Coronary artery (tissue), 2 donors: ENCODE measurements around the gene HEXIM1.

Experiments
- DNase-seq: peaks from one replicate; pipeline ENCODE4 v3.0.0-alpha.2; 2017; ENCODE audit warnings: low spot score
- H3K27ac ChIP-seq, 2 donors: fragments of 200-600 bp; sonication (generic); one replicate each; pipeline ENCODE4 v1.5.1; 2016 to 2019
- H3K4me3 ChIP-seq: fragments of 200-600 bp; sonication (generic); 2 replicates; pipeline ENCODE4 v1.5.1; 2016; ENCODE audit warnings: mild to moderate bottlenecking, moderate library complexity
- CTCF ChIP-seq: fragments of 200-600 bp; sonication (generic); IDR thresholded peaks from one replicate; pipeline ENCODE4 v1.5.1; 2019; ENCODE audit warnings: antibody characterized with exemption

Gene HEXIM1

GRCh38 chr17:45170280-45170930 lies 22.1 kb downstream of the HEXIM1 start:
- peak overlapping the region; percentile 79 to 99 for H3K27ac ChIP-seq
- TF ChIP-seq CTCF, result no peak
- DNase-seq, result no peak
- peak overlapping the region; percentile 69 for H3K4me3 ChIP-seq

GRCh38 chr17:45170931-45171337 lies 22.7 kb downstream of the HEXIM1 start:
- H3K27ac ChIP-seq, result peak overlapping the region; percentile 79 to 99
- H3K4me3 ChIP-seq, result peak overlapping the region; percentile 69
- DNase-seq, result peak; percentile 93
- TF ChIP-seq CTCF, result no peak

GRCh38 chr17:45171338-45172231 lies 23.3 kb downstream of the HEXIM1 start:
- DNase-seq, result peak; percentile 76

GRCh38 chr17:45172232-45172540 lies 23.9 kb downstream of the HEXIM1 start:
- no peak for DNase-seq
- Histone ChIP-seq H3K4me3 (peak overlapping the region; percentile 69), H3K27ac (peak overlapping the region; percentile 79 to 99)
- TF ChIP-seq CTCF, result no peak

More at GRCh38 chr17:45171338-45172231, 23.3 kb downstream of the HEXIM1 start:
- TF ChIP-seq CTCF, result no peak
- Histone ChIP-seq H3K27ac (peak overlapping the region; percentile 79 to 99), H3K4me3 (peak overlapping the region; percentile 69)

- Histone ChIP-seq H3K27ac (peak overlapping the region; percentile 79 to 99), H3K4me3 (peak overlapping the region; percentile 69)
- peak; percentile 90 for DNase-seq
- no peak for TF ChIP-seq CTCF
These were observed 24.4 kb downstream of the HEXIM1 start for GRCh38 chr17:45172541-45173286.

GRCh38 chr17:45175759-45176115 lies 27.5 kb downstream of the HEXIM1 start:
- Histone ChIP-seq H3K27ac (peak overlapping the region in 1 of 2 donors; percentile 60), H3K4me3 (no peak overlapping the region)
- no peak for DNase-seq
- no peak for TF ChIP-seq CTCF
